ENCODE data around the gene CACNA1C.
"Not testable (repeated sequence)": the region's sequence is repeated elsewhere in the genome, so short reads cannot be mapped to it uniquely, and the experiment has no call there.

CACNA1C gene

GRCh38 chr12:2113119-2113912 is 60.5 kb downstream of the CACNA1C start:
- no peak for DNase-seq

DNA sequence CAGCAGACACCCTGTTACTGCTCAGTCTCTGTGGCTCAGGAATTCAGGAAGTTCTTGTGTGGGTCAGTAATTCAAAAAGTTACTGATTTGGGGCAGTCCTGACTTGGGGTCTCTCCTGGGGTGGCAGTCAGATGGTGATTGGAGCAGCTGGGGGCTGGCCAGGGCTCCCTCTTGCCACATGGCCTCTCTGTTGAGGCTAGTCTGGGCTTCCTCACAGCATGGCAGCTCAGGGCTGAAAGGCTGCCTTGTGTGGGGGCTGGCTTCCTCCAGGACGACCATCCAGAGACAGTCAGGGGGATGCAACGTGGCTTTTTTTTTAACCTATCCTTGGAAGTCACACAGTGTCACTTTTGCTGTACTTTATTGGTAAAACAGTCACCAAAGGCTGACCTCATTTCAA is 61.3 kb downstream of the CACNA1C start:
- DNase-seq: no peak

DNA sequence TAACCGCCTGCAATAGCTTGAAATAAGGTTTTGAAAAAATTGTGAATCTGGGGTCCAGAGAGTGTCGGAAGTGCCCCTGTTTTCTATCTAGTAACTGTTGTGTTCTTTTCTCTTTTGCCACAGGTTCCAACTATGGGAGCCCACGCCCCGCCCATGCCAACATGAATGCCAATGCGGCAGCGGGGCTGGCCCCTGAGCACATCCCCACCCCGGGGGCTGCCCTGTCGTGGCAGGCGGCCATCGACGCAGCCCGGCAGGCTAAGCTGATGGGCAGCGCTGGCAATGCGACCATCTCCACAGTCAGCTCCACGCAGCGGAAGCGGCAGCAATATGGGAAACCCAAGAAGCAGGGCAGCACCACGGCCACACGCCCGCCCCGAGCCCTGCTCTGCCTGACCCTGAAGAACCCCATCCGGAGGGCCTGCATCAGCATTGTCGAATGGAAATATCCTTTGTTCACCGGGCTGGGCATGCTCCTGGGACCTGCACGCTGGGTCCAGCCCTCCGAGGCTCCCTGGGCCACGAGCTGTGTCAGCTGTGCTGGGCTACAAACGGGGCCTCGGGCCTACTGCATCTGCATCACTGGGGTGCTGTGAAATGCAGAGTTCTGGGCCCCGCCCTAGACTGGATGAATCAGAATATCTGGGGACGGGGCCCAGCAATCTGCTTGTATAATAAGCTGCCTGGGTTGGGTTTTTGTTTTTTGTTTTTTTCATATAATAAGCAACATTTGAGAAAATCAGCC is 62.5 kb downstream of the CACNA1C start:
- DNase-seq: no peak

DNA sequence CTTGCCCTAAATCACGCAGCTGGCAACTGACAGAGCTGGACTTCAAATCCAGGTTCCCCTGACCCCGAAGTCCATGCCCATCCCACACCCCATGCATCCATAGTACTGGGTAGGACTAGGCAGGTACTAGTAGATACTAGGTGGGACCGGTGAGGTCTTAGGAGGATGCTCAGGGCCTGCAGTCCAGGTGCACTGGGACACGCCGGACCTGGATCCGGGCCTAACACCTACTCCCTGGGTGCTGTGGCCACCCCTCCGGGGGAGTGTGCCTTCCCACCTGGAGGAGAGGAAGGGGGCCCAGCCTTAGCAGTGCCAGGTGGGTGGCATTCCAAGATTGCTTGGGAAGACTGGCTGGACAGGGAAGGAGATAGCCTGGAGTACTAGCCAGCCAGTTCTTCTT is 64.8 kb downstream of the CACNA1C start:
- no peak for DNase-seq

DNA sequence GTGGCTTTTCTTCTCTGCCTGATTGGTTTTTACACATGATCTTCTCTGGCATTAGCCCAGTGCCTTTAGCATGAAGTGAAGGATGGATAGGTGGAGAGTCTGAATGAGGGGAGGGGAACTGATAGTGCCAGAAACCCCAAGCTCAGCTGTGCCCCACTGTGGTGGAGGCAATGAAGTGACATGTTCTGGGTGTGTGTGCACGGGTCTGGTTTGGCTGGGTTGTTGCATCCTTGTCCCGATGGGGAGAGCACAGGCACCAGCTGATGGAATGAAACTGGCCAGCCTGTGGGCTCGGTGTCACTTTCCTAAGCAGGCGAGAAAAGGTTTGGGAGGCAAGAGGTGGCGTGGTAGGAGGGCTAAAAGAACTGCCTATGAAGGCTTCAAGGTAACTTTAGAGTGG is 65.3 kb downstream of the CACNA1C start:
- DNase-seq: no peak

DNA sequence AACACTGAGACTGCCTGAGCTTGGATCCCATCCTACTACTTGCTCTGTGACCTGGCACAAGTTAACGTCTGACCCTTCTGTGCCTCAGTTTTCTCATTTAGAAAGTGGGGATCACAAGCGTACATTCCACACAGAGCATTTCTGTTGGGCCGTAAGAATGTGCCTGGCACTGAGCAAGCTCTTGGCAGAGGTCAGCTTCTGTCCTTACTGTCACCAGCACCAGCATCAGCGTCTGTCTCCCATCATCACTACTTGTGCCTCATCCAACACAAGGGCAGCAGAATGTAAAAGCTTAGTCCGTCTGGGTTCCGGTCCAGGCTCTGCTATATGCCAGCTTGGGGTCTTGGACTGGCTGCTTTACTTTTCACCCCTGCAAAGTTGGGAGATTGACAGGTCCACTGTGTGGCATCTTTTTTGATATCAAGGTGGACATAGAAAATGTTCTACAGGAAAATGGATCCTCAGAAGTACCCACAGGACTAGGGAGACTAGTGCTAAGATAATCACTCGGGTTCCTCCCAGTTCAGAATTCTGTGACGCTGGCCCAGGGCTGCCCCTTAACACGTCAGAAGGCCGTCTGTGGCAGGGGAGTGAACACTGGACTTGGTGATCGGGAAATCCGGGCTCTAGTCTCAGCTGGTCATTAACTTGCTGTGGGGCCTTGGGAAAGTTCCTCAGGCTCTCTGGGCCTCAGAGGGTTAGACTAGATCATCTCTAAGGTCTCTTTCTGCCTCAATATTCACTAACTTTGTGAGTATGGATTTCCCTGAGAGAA is 65.9 kb downstream of the CACNA1C start:
- no peak for DNase-seq

DNA sequence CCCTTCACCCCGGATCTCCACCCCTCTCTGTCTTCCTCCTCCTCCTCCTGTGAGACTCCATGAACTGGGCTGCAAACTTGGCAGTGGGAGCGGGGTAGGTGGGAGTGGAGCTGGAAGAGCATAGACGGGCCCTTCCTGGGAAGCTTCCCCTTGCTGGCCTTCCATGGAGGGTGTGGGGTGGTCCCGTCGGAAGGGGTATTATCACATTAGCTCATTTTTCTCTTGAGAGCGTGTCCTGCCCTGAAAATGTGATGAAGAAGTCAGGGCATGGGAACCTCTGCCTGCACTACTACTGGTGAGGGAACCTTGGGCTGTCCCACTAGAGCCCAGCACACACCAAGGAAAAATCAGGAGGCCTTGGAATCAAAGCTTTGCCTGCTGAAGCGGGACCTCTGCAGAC is 66.5 kb downstream of the CACNA1C start:
- no peak for DNase-seq

DNA sequence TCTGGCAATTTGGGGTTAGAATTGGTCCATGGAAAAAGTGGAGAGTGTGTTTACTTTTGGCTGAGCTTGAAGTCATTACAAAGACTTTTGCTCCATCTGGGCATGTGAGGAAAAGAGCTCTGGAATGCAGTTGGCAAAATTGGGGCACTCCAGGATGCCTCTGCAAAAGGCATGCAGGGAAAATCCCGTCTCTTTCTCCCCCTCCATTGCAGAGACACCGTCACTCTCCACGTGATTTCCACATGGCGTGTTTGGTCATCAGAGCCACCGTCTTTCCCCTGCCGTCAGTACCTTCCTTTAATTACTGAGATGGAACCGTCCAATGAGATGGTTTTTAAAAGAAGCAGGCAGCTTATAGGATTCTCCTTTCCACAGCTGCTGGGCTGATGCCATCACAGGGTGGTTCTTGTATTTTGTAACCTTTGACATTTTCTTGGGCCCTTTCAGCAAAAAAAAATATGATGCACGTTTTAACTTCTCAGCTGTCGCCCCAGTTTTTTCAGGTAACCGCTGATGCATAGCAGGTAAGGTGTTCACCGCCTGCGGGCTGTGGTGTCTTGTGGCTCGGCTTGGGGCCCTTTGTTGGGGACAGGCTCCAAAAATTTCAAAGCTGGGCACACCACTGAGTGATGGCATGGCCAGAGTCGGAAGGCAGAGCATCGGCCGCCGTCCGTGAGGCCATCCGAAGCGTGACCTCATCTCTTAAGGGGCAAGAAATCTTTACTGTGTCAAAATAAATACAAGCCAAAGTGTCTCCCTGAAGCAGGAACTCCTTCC is 68.4 kb downstream of the CACNA1C start:
- DNase-seq: no peak

DNA sequence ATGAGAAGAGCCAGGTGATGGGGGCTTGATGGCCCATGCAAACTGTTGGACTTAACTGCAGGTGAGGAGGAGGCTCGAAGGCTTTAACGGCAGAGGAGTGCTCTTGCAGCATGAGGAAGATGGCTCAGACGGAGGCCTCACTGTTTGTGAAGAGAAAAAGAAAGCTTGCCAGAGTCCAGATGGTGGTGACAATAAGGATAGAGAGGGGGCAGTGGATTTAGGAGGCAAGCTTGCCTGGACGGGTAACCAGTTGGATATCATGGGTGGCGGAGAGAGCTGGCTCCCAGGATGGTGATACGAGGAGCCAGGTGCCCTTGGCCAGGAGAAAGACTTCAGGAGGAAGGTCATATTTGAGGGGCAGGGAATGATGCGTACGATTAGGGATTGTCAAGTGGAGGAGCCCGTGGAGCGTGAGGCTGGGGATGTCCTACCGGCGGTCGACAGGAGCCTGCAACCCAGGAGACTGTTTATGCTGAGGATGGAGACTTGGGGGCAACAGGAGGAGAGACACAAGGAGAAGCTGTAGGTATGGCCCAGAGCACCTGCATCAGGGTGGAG is 71.8 kb downstream of the CACNA1C start:
- DNase-seq: no peak

DNA sequence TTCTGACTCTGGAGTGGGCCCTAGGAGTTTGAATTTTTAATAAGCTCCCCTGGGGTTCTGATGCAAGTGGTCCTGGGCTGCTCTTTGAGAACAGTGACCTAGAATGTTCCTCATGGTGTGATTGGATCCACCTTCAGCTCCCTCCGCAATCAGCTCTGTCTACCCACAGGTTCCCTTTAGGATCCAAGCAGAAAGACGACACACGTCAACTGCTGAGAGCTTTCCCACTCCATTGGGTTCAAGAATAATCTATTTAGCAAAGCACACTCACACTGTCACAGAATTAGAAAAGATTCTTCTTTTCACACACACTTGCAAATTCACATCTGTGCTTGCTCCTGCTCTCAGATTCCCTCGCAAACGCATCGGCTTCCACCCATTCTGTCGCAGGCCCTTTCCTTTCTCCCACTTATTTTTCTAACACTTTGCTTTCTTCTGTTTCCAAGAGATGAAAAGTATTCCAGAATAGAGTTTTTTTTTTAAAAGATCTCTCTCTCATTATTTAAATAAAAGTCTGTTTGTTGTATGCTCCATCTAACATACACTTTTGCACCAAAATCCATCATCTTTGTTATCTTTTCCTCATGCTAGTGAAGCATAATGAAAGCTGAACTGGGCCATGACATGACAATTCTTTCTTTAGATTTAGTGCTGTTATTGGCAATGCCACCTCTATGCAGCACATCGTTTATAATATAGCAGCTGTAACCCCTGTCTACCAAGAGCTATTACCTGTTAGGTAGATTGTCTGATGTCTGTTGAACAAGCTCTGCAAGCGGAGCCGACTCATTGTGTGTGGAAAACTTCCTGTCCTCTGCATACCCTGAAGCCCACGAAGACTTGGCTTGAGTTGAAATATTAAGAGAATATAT is 73.1 kb downstream of the CACNA1C start:
- no peak for DNase-seq

DNA sequence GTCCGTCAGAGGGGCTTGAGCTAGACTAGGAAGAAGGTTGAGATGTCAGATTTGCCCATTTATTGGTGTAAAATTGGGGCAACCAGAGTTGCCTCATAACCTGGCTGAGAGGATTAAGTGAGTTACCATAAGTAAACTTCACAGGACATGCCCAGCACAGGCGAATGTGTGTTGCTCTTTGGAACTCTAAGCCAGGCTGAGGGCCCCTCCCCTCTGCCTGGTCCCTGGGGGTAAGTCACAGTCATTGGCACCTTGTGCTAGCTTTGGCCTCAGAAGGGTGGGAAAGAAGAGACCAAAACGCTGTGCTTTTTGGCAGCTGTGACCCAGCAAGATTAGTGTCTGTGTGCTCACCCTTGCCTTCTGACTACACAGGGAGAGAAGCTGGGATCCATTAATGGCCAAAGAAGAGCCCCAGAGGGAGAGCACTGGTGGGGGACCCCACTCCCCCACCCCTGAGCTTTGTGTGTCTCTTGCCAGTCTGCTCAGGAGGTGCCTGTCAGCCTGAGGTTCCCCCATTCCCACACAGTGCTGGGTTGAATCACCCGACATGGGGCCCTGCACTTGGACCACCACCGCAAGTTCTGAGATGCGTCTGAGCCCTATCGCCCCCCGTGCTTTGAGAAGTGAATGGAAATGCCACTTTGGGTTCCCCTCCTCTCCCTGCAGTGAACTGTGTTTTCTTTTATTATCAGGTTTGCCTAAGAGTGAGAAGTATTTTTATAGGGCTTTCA is 74.1 kb downstream of the CACNA1C start:
- no peak for DNase-seq

DNA sequence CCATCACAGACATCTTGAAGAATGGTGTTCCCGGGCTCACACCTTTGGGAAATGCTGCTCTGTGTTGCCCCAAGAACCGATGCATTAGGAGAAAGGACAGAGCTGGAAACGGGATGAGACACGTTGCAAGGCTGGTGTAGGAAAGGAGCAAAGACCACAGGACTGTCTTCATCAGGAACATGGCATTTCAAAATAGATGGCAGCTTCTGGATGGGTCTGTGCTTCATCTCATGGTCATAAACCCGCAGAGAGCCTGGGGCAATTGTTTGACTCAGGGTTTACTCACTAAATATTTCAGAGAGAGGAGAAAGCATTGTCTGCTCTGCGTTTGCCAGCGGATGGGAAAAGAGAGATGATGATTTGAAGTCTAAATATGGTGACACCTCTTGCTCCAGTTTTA is 76.3 kb downstream of the CACNA1C start:
- DNase-seq: no peak

- DNase-seq: not testable (repeated sequence)
Measured at GRCh38 chr12:2135661-2136418, 83.1 kb downstream of the CACNA1C start.

DNA sequence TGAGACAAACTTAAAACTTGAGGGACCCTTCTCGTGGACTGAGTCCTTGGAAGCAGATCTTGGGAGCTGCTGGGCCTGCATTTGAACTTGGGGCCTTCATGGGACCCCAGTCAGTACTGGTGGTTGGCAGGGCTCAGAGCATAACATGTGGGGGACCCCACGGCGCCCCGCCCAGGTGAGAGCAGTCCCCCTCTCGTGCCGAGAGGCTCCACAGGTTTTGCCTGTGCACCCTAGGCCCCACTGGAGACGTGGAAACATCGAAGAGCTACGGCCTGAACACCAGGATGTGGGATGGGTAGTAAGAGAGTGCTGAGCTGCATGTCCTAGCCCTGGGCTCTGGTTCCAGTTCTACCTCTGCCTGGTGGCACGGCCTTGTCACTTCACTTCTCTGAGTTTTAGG is 84.1 kb downstream of the CACNA1C start:
- DNase-seq: no peak

GRCh38 chr12:2137711-2138110 is 84.9 kb downstream of the CACNA1C start:
- DNase-seq: no peak

GRCh38 chr12:2138294-2138693 is 85.5 kb downstream of the CACNA1C start:
- no peak for DNase-seq

- DNase-seq: no peak
Measured at GRCh38 chr12:2138871-2139308, 86.1 kb downstream of the CACNA1C start.

- DNase-seq: no peak
Measured at GRCh38 chr12:2139651-2140050, 86.9 kb downstream of the CACNA1C start.

- DNase-seq: no peak
Measured at GRCh38 chr12:2140858-2141519, 88.2 kb downstream of the CACNA1C start.
